CD4-positive, alpha-beta T cell (primary cell): ENCODE measurements around the gene C2. TPM values are rescaled to one million over a fixed set of nuclear protein-coding genes. Genes with fewer than 3 reads are reported as not detected.
A peak's percentile ranks its signal among the peaks of the same experiment; 100 is the strongest.

Experiments
- ATAC-seq: fragments of 200-7000 bp; cut with Tn5 transposase; one replicate; pipeline ENCODE4 v1.10.0; 2022; ENCODE audit warnings: mild to moderate bottlenecking; ENCODE audit not compliant: poor library complexity
- CTCF ChIA-PET: fragments of 350-600 bp; sonication (Branson Sonifier 250); formaldehyde crosslinking; loops from one replicate; lab custom pipeline; 2021; ENCODE audit warnings: antibody characterized with exemption, inconsistent platforms; lab: Charles Lee
- POLR2A ChIA-PET: fragments of 350-600 bp; sonication (Branson Sonifier 250); formaldehyde crosslinking; loops from one replicate; lab custom pipeline; 2021; ENCODE audit warnings: antibody characterized with exemption, inconsistent platforms; lab: Charles Lee
- DNase-seq, 14 experiments: peaks; one replicate each; pipeline ENCODE4 v3.0.0-alpha.2; 2013 to 2020; ENCODE audit warnings: mixed read lengths in 2 of 14
- H3K27ac ChIP-seq, 2 donors: one replicate each; pipeline versions ENCODE4 v1.5.1 to v1.7.0; 2013; ENCODE audit warnings: low read length in 2 of 2, low read depth in 1 of 2, mild to moderate bottlenecking in 1 of 2
- H3K27me3 ChIP-seq, 2 experiments: 1 replicate in 1 of 2; 2 replicates in 1 of 2; pipeline versions ENCODE4 v1.6.1 to v1.7.0; 2013; ENCODE audit warnings: low read length in 2 of 2, control low read depth in 1 of 2, mild to moderate bottlenecking in 1 of 2, moderate library complexity in 1 of 2; ENCODE audit not compliant: insufficient read depth in 2 of 2, control insufficient read depth in 1 of 2
- H3K36me3 ChIP-seq: one replicate; pipeline ENCODE4 v1.6.1; 2013; ENCODE audit warnings: low read length, control low read depth; ENCODE audit not compliant: insufficient read depth
- H3K4me1 ChIP-seq: one replicate; pipeline ENCODE4 v1.6.1; 2013; ENCODE audit warnings: low read length, control low read depth; ENCODE audit not compliant: insufficient read depth
- H3K4me3 ChIP-seq: one replicate; pipeline ENCODE4 v1.5.1; 2013; ENCODE audit warnings: mild to moderate bottlenecking, low read length, moderate library complexity
- H3K9me3 ChIP-seq, 2 experiments: 1 replicate in 1 of 2; 2 replicates in 1 of 2; pipeline versions ENCODE4 v1.6.1 to v1.7.0; 2013; ENCODE audit warnings: low read length in 2 of 2, mild to moderate bottlenecking in 2 of 2, control low read depth in 1 of 2, moderate library complexity in 1 of 2; ENCODE audit not compliant: control insufficient read depth in 1 of 2, insufficient read depth in 1 of 2
- H3K27ac Mint-ChIP-seq: one replicate; pipeline ENCODE4 v1.8.0; 2020; ENCODE audit warnings: mixed read lengths
- H3K27me3 Mint-ChIP-seq: one replicate; pipeline ENCODE4 v1.8.0; 2021; ENCODE audit warnings: mixed read lengths
- H3K36me3 Mint-ChIP-seq: one replicate; pipeline ENCODE4 v1.8.0; 2021; ENCODE audit warnings: low read depth, mixed read lengths
- H3K4me1 Mint-ChIP-seq: one replicate; pipeline ENCODE4 v1.8.0; 2021; ENCODE audit warnings: low read depth, mixed read lengths
- H3K4me3 Mint-ChIP-seq: one replicate; pipeline ENCODE4 v1.8.0; 2020; ENCODE audit warnings: mild to moderate bottlenecking, mixed read lengths
- H3K9me3 Mint-ChIP-seq: one replicate; pipeline ENCODE4 v1.8.0; 2020; ENCODE audit warnings: mixed read lengths
- CTCF ChIP-seq: fragments of 200-600 bp; IDR thresholded peaks from one replicate; pipeline ENCODE4 v1.8.0; 2022; ENCODE audit warnings: antibody characterized with exemption, mild to moderate bottlenecking
- intact Hi-C, 2 experiments: fragments of 100-400 bp; cut with DNase I in 1 of 2; cut with micrococcal nuclease in 1 of 2; formaldehyde crosslinking; loops; one replicate each; pipeline versions ENCODE4 v1.15.1 to v1.9.0; 2023 to 2025; cut with DNase I, micrococcal nuclease
- total RNA-seq, 174 experiments: library from RNA in 2 of 174; stranded (reverse) in 2 of 174; gene quantifications; one replicate each; pipeline ENCODE4 v1.2.3 and lab custom pipeline; 2021 to 2026

The C2 gene
- total RNA-seq, 2 experiments from 2014 or later: 1.4 to 2.3 TPM

GRCh38 chr6:31967926-31968320 lies 40.4 kb downstream of the C2 start:
- H3K9me3 Mint-ChIP-seq: no peaks in the 10 kb centered on the region
- ChIA-PET CTCF (no interaction called here), POLR2A (interaction anchor here (6.7 kb wide), 1 partner anchor 10 kb away, joined by 102 read pairs; the partner anchor contains the start of genes NELFE and SKIC2)
- H3K4me3 ChIP-seq: no peak overlapping the region
- H3K4me3 Mint-ChIP-seq: no peak overlapping the region
- no peak overlapping the region for H3K27ac ChIP-seq
- peaks cover 24% of the 10 kb centered on the region for H3K4me1 Mint-ChIP-seq
- no peak for ATAC-seq
- H3K36me3 Mint-ChIP-seq: peaks cover 92% of the 10 kb centered on the region
- no peak for TF ChIP-seq CTCF
- no peaks in the 10 kb centered on the region for H3K9me3 ChIP-seq
- H3K27me3 Mint-ChIP-seq: peaks cover 6% of the 10 kb centered on the region
- peaks cover 75% of the 10 kb centered on the region for H3K36me3 ChIP-seq
- intact Hi-C loops: no loop called here
- DNase-seq: no peak
- no peaks in the 10 kb centered on the region for H3K27me3 ChIP-seq
- H3K27ac Mint-ChIP-seq: peak overlapping the region; percentile 58
- peaks cover 27% of the 10 kb centered on the region for H3K4me1 ChIP-seq

GRCh38 chr6:31968326-31968725 lies 40.8 kb downstream of the C2 start:
- peak overlapping the region; percentile 45 for H3K4me3 Mint-ChIP-seq
- POLR2A ChIA-PET: interaction anchor here (6.7 kb wide), 1 partner anchor 10 kb away, joined by 102 read pairs; the partner anchor contains the start of genes NELFE and SKIC2
- DNase-seq: no peak

GRCh38 chr6:31968791-31969711 lies 41.5 kb downstream of the C2 start:
- H3K9me3 Mint-ChIP-seq: no peaks in the 10 kb centered on the region
- H3K36me3 Mint-ChIP-seq: peaks cover 87% of the 10 kb centered on the region

More at GRCh38 chr6:31968326-31968725, 40.8 kb downstream of the C2 start:
- no peak for ATAC-seq
- Histone ChIP-seq H3K4me3 (no peak overlapping the region), H3K36me3 (peaks cover 71% of the 10 kb centered on the region), H3K27ac (no peak overlapping the region), H3K9me3 (no peaks in the 10 kb centered on the region), H3K4me1 (peaks cover 31% of the 10 kb centered on the region), H3K27me3 (no peaks in the 10 kb centered on the region)
- TF ChIP-seq CTCF: no peak
- intact Hi-C loops: no loop called here
- Mint-ChIP-seq H3K36me3 (peaks cover 92% of the 10 kb centered on the region), H3K27me3 (peaks cover 6% of the 10 kb centered on the region), H3K4me1 (peaks cover 28% of the 10 kb centered on the region), H3K27ac (peak overlapping the region; percentile 58), H3K9me3 (no peaks in the 10 kb centered on the region)
- CTCF ChIA-PET: no interaction called here

More at GRCh38 chr6:31968791-31969711, 41.5 kb downstream of the C2 start:
- TF ChIP-seq CTCF: no peak
- Histone ChIP-seq H3K36me3 (peaks cover 63% of the 10 kb centered on the region), H3K27ac (no peak overlapping the region), H3K9me3 (no peaks in the 10 kb centered on the region), H3K4me3 (no peak overlapping the region), H3K27me3 (no peaks in the 10 kb centered on the region), H3K4me1 (peaks cover 32% of the 10 kb centered on the region)
- peak overlapping the region; percentile 100 for H3K27ac Mint-ChIP-seq
- ATAC-seq (no peak), DNase-seq (peak in 1 of 14 experiments; percentile 31)
- peaks cover 34% of the 10 kb centered on the region for H3K4me1 Mint-ChIP-seq
- peak overlapping the region; percentile 49 for H3K4me3 Mint-ChIP-seq
- intact Hi-C loops: no loop called here
- H3K27me3 Mint-ChIP-seq: peaks cover 6% of the 10 kb centered on the region
- POLR2A ChIA-PET: interaction anchor here (6.7 kb wide), 1 partner anchor 11 kb away, joined by 102 read pairs; the partner anchor contains the start of genes NELFE and SKIC2
- CTCF ChIA-PET: no interaction called here
